ENCODE data around the gene U2AF1L4.
A peak's percentile ranks its signal among the peaks of the same experiment; 100 is the strongest.

Gene U2AF1L4

GRCh38 chr19:35755131-35755549, 9.9 kb upstream of the U2AF1L4 start:
- peaks cover 7% of the 10 kb centered on the region for H3K27me3 Mint-ChIP-seq
- H3K4me1 Mint-ChIP-seq = peaks cover 31% of the 10 kb centered on the region
- peak overlapping the region; percentile 76 for H3K27ac Mint-ChIP-seq
- peak overlapping the region; percentile 36 for H3K4me3 Mint-ChIP-seq
- H3K36me3 Mint-ChIP-seq = peaks cover 4% of the 10 kb centered on the region
- H3K9me3 Mint-ChIP-seq = no peaks in the 10 kb centered on the region

DNA sequence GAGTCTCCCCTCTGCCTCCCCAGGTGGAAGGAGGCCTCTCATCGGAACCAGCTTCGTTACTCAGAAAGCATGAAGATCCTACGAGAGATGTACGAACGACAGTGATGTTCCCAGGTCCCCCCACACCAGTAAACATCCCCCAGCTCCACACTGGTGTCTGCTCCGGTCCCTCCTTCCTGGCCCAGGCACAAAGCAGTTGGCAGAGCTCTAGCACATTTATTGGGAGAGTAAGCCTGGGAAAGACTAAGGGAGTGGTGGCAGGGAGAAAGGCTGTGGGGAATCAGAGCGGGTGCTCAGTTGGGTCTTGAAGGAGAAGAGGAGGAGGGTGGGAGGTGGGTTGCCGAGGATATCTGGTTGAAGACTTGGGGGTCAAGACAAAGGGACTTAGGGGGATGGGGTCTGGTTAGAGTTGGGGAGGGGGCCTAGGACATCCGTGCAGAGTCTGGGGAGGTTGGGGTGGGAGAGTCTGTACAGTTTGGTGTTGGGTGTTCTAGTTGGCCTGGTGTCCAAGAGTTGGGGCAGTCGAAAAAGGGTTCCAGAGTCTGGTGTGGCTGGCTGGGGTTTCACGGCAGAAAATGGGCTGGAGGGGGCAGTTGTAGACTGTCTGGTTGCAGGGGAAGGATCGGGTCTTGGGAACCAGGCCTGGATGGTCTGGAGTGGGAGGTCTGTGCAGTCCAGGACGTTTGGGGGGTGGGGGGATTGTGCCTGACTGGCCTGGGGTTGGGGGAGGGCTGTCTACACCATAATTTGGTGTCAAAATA, 9.3 kb upstream of the U2AF1L4 start:
- Mint-ChIP-seq H3K27ac (no peak overlapping the region), H3K9me3 (no peaks in the 10 kb centered on the region), H3K4me1 (peaks cover 33% of the 10 kb centered on the region), H3K4me3 (peak overlapping the region; percentile 15), H3K36me3 (peaks cover 4% of the 10 kb centered on the region), H3K27me3 (peaks cover 7% of the 10 kb centered on the region)

DNA sequence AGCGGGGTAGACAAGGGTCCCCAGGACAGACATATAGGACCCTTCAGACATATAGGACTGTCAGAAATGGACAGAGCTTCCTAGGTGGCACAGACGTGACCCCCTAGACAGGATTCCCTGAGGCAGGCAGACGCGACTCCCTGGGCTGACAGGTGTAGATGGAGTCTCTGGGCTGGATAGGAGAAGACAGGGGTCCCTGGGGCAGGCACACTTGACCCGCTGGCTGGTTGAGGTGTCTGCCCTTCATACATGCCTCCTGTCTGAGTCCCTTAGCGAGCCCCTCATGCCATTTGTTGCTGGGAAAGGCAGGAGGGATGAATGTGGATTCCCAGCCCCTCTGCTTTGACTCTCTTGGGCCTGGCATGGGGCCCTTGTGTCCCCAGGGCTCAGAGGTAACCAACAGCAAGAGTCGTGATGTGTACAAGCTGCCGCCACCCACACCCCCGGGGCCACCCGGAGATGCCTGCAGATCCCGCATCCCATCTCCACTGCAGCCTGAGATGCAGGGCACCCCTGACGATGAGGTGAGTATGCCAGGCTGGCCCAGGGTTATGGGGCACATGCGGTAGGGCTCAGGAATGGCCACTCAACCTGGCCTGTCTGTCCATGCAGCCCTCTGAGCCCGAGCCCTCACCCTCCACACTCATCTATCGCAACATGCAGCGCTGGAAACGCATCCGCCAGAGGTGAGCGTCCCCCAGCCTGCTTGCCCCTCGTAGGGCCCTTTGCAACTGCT, 8.6 kb upstream of the U2AF1L4 start:
- Mint-ChIP-seq H3K36me3 (peaks cover 4% of the 10 kb centered on the region), H3K4me3 (peak overlapping the region; percentile 15), H3K27ac (no peak overlapping the region), H3K9me3 (no peaks in the 10 kb centered on the region), H3K27me3 (peaks cover 7% of the 10 kb centered on the region), H3K4me1 (peaks cover 33% of the 10 kb centered on the region)

GRCh38 chr19:35752746-35753350, 7.6 kb upstream of the U2AF1L4 start:
- Mint-ChIP-seq H3K27ac (no peak overlapping the region), H3K27me3 (peaks cover 6% of the 10 kb centered on the region), H3K36me3 (peaks cover 4% of the 10 kb centered on the region), H3K4me1 (peaks cover 41% of the 10 kb centered on the region), H3K9me3 (no peaks in the 10 kb centered on the region), H3K4me3 (no peak overlapping the region)

GRCh38 chr19:35751839-35752745, 6.9 kb upstream of the U2AF1L4 start:
- peaks cover 39% of the 10 kb centered on the region for H3K4me1 Mint-ChIP-seq

GRCh38 chr19:35750167-35750566, 4.9 kb upstream of the U2AF1L4 start:
- peak overlapping the region; percentile 30 for H3K4me3 Mint-ChIP-seq
- H3K27ac Mint-ChIP-seq = no peak overlapping the region
- peaks cover 43% of the 10 kb centered on the region for H3K4me1 Mint-ChIP-seq
- H3K9me3 Mint-ChIP-seq = no peaks in the 10 kb centered on the region
- peaks cover 4% of the 10 kb centered on the region for H3K36me3 Mint-ChIP-seq
- peaks cover 3% of the 10 kb centered on the region for H3K27me3 Mint-ChIP-seq

More at GRCh38 chr19:35751839-35752745, 6.9 kb upstream of the U2AF1L4 start:
- no peak overlapping the region for H3K27ac Mint-ChIP-seq
- H3K27me3 Mint-ChIP-seq = peaks cover 5% of the 10 kb centered on the region
- H3K9me3 Mint-ChIP-seq = no peaks in the 10 kb centered on the region
- no peak overlapping the region for H3K4me3 Mint-ChIP-seq
- H3K36me3 Mint-ChIP-seq = peaks cover 4% of the 10 kb centered on the region

- Mint-ChIP-seq H3K36me3 (peaks cover 1% of the 10 kb centered on the region), H3K27ac (peak within 1 kb of the TSS; percentile 96), H3K4me3 (peak within 1 kb of the TSS; percentile 98), H3K27me3 (no peaks in the 10 kb centered on the region), H3K9me3 (no peaks in the 10 kb centered on the region), H3K4me1 (peaks cover 51% of the 10 kb centered on the region)
Measured at GRCh38 chr19:35748106-35749020, 3.1 kb upstream of the U2AF1L4 start, which contains the start of gene LIN37. Gene LIN37 (plus strand): TSS chr19:35748576. CDS start chr19:35748725, 149 bp downstream.

- H3K27ac Mint-ChIP-seq = peak overlapping the region; percentile 91
- peak overlapping the region; percentile 91 for H3K4me3 Mint-ChIP-seq
- no peaks in the 10 kb centered on the region for H3K9me3 Mint-ChIP-seq
- peaks cover 2% of the 10 kb centered on the region for H3K36me3 Mint-ChIP-seq
- no peaks in the 10 kb centered on the region for H3K27me3 Mint-ChIP-seq
- peaks cover 63% of the 10 kb centered on the region for H3K4me1 Mint-ChIP-seq
Measured at GRCh38 chr19:35746531-35746930, 1.3 kb upstream of the U2AF1L4 start.

- H3K36me3 Mint-ChIP-seq = peaks cover 2% of the 10 kb centered on the region
- H3K4me1 Mint-ChIP-seq = peaks cover 64% of the 10 kb centered on the region
- peak overlapping the region; percentile 97 for H3K27ac Mint-ChIP-seq
- no peaks in the 10 kb centered on the region for H3K27me3 Mint-ChIP-seq
- no peaks in the 10 kb centered on the region for H3K9me3 Mint-ChIP-seq
- peak overlapping the region; percentile 91 for H3K4me3 Mint-ChIP-seq
Measured at GRCh38 chr19:35746087-35746462, 857 bp upstream of the U2AF1L4 start.

- H3K36me3 Mint-ChIP-seq = peaks cover 2% of the 10 kb centered on the region
- H3K9me3 Mint-ChIP-seq = no peaks in the 10 kb centered on the region
- H3K4me3 Mint-ChIP-seq = peak overlapping the region; percentile 91
- no peaks in the 10 kb centered on the region for H3K27me3 Mint-ChIP-seq
- peak overlapping the region; percentile 97 for H3K27ac Mint-ChIP-seq
- H3K4me1 Mint-ChIP-seq = peaks cover 70% of the 10 kb centered on the region
Measured at GRCh38 chr19:35744430-35745327, 539 bp downstream of the U2AF1L4 start.

GRCh38 chr19:35743640-35744429, 1.4 kb downstream of the U2AF1L4 start:
- no peaks in the 10 kb centered on the region for H3K9me3 Mint-ChIP-seq
- H3K27me3 Mint-ChIP-seq = no peaks in the 10 kb centered on the region
- H3K27ac Mint-ChIP-seq = peak overlapping the region; percentile 97
- H3K4me1 Mint-ChIP-seq = peaks cover 65% of the 10 kb centered on the region
- H3K36me3 Mint-ChIP-seq = peaks cover 2% of the 10 kb centered on the region
- H3K4me3 Mint-ChIP-seq = peak overlapping the region; percentile 91

- Mint-ChIP-seq H3K4me3 (peak within 1 kb of the TSS; percentile 89), H3K27ac (peak within 1 kb of the TSS; percentile 99), H3K4me1 (peaks cover 60% of the 10 kb centered on the region), H3K27me3 (no peaks in the 10 kb centered on the region), H3K9me3 (no peaks in the 10 kb centered on the region), H3K36me3 (peaks cover 2% of the 10 kb centered on the region)
Measured at GRCh38 chr19:35742121-35742724, 3.0 kb downstream of the U2AF1L4 start, which contains the start of gene IGFLR1. Gene IGFLR1 (minus strand): TSS chr19:35742452. CDS start chr19:35741180, 1,272 bp downstream.
